Islet precursor cell (in vitro differentiated cells): ENCODE results near the gene OLFM1.
A peak's percentile ranks its signal among the peaks of the same experiment; 100 is the strongest.
"Not testable (repeated sequence)": the region's sequence is repeated elsewhere in the genome, so short reads cannot be mapped to it uniquely, and the experiment has no call there.

Experiments
- DNase-seq: peaks from one replicate; pipeline ENCODE4 v3.0.0-alpha.2; 2018

OLFM1 gene

DNA sequence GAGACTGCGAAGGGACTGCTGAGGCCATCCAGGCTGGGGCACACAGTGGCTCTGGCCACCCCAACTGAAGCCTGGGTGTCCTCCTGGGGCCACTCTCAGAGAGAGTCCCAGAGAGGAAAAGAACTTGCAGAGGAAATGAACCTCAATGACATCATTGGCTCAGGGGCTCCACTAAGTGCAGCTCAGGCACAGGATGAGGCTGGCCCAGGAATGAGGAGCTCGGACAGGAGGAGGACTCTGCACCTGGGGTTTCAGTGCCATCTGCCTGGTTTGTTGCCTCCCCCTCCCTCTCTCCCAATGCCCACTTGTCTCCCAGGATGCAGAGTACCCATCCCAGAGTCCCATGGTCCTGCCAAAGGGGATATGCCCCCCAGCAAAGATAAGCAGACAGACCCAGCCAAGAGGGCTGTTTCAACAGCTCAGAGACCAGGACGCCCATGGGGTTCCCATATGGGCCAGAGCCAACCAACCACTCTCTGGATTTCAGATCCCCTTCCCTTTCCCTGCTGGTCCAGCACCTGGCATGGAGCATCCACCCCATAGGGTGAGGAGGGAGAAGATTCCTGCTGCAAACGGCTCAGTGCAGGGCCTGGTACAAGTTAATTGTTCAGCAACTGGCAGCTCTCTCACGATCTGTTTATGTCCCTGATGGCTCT, 26.9 kb upstream of the OLFM1 start:
- DNase-seq, result peak; percentile 24

DNA sequence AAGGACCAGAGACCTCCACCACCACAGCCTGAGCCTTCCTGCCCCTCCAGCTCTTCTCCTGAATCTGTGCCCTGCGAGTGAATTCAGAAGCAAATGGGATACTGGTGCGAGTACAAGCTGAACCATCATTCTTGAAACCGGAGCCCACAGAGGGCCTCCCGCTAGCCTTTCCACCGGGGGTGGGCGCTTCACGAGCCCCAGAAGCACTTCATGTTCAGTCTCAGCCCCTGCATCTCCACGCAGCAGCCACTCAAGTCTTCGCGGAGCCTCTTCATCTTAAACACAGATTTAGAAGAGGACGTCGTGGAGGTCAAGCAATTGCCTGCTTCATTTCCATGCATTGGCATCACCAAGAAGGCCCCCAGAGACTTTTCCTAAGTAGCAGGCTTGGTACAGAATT, 26.0 kb upstream of the OLFM1 start:
- DNase-seq, result peak; percentile 19

DNA sequence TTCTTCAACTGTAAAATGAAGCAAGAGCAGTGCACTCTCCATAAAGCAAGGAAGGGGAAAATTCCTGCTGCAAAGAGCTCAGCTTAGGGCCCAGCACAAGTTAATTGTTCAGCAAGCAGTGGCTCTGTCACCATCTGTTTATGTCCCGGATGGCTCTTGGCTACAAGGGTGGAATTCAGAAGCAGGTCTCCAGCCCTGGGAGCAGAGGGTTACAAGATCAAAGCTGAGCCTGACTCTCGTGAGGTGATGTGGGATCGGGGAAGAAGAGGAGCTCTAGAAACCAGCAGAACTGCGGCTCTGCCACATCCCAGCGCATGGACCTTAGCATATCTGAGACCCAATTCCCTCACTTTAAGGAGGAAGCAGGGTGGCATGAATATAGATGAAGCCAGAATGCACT, 25.2 kb upstream of the OLFM1 start:
- peak; percentile 18 for DNase-seq

DNA sequence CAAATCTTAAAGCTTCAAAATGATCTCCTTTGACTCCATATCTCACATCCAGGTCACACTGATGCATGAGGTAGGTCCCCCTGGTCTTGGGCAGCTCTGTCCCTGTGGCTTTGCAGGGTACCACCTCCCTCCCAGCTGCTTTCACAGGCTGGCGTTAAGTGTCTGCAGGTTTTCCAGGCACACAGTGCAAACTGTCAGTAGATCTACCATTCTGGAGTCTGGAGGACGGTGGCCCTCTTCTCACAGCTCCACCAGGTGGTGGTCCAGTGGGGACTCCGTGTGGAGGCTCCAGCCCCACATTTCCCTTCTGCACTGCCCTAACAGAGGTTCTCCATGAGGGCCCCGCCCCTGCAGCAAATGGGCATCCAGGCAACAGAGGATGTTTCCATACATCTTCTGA, 24.0 kb upstream of the OLFM1 start:
- peak; percentile 10 for DNase-seq

DNA sequence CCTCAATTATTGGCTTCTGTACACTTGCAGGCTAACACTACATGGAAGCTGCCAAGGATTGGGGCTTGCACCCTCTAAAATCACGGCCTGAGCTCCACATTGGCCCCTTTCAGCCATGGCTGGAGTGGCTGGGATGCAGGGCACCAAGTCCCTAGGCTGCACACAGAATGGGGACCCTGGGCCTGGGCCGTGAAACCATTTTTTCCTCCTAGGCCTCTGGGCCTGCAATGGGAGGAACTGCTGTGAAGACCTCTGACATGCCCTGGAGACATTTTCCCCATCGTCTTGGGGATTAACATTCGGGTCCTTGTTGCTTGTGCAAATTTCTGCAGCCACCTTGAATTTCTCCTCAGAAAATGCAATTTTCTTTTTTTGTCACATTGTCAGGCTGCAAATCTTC, 23.6 kb upstream of the OLFM1 start:
- not testable (repeated sequence) for DNase-seq

DNA sequence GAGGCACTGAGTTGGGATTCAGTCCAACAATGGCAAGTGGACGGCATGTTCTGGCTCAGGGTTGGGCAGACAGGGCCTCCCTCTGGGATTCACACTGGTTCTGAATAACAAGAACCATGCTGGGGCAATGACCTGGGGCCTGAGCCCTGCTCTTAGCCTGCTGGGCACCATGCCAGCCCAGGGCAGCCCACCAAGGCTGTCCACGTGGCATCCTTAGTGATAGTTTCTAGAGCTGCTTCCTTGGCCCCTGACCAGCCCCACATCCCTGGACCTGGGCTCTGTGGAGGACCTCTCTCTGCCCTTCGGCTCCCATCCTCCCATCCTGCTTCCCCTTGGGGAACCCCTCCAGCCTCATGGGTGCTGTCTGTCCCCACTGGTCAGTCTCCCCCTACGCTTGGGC, 22.3 kb upstream of the OLFM1 start:
- peak; percentile 16 for DNase-seq

DNA sequence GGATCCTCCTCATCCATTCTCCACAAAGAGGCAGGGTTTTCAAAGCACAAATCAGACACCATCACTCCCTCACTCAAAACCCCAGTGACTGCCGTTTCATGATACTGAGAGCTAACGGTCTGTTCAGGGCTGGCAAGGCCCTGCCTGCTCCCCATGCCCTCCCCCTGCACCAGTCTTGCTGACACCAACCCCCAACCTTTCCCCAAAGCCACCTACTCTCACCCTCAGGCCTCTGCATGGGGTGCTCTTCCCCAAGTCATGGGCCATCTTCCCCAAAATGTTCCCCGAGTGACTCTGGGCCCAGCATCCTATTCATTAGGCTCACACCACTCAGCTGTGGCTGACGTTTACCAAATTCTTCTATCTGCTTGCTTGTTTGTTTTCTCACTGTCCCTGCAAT, 21.7 kb upstream of the OLFM1 start:
- peak; percentile 14 for DNase-seq

DNA sequence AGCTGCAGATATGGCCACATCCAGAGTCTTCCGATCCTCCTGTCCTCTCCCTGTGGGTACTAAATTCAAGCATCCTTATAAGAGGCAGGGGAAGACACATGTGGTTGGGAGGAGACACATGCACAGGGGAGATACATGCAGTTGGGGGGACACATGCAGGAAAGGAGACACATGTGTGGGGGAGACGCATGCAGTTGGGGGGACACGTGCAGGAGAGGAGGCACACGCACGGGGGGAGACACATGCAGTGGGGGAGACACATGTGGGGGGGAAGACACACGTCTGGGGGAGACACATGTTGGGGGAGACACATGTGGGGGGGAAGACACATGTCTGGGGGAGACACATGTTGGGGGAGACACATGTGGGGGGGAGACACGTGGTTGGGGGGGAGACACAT, 21.2 kb upstream of the OLFM1 start:
- peak; percentile 15 for DNase-seq

DNA sequence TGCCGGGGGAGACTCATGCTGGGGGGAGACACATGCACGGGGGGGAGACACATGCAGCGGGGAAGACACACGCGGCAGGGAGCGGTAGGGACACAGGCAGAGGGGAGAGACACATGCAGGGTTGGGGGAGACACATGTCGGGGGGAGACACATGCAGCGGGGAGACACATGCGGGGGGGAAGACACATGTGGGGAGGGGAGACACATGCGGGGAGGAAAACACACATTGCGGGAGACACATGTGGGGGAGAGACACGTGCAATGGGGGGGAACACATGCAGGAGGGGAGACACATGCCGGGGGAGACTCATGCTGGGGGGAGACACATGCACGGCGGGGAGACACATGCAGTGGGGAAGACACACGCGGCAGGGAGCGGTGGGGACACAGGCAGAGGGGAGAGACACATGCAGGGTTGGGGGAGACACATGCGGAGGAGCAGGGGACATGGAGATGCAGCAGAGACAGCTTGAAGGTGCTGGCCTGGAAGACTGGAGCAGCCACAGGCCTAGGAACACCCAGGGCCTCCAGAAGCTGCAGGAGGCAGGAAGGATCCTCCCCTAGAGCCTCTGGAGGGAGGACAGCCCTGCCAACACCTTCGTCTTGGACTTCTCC, 20.3 kb upstream of the OLFM1 start:
- DNase-seq, result peak; percentile 22

DNA sequence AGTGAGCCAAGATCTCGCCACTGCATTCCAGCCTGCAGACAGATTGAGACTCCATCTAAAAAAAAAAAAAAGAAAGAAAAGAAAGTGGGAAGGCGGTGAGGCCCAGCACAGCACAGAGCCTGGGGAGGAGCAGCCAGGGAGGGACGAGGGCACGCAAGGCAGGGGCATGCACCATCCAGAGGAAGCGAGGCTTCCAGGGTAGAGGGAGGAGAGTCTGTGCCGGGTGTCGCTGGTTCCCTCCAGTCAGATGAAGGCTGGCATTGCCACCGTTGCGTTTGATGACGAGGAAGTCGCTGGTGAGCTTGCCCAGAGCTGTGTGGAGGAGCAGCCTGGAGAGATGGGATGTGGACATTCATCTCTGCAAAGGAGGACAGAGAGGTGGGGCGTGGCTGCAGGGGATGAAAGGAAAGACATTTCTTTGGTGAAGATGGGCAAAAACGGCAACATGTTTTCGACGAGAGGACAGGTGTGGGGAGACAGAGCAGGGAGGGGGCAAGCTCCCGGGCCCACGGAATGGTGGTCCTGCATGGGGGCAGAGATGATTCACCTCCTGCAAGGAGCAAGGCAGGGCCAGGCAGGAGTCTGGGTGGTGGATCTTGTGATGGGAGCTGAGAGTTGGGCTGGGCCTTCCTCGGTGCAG, 18.6 kb upstream of the OLFM1 start:
- peak; percentile 37 for DNase-seq

DNA sequence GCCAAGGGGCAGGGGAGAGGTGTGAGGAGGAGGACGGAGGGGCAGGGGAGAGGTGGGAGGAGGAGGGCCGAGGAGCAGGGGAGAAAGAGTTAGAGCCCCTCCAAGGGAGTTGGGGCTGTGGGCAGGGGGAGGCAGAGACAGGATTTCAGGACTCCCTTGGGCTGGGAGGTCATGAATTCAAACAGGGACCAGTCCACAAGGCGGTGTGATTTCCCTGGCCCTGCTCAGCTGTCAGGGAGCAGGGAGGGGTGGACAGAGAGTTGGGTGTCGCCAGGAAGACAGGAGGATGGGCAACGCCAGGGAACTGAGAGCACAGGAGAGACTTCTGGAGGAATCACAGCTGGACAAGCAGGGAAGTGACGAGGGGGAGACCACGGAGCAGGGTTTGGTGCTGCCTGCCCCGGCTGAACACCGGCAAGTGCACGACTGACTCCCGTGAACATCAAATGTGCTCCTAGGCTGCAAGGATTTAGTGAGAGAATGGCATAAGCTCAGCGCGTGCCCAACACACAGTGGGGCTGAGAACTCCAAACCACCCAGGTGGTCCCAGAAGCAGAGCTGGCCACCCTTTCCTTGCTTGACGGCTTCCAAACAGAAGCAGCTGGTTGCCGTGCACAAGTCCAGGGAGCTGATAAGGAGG, 17.8 kb upstream of the OLFM1 start:
- peak; percentile 37 for DNase-seq

DNA sequence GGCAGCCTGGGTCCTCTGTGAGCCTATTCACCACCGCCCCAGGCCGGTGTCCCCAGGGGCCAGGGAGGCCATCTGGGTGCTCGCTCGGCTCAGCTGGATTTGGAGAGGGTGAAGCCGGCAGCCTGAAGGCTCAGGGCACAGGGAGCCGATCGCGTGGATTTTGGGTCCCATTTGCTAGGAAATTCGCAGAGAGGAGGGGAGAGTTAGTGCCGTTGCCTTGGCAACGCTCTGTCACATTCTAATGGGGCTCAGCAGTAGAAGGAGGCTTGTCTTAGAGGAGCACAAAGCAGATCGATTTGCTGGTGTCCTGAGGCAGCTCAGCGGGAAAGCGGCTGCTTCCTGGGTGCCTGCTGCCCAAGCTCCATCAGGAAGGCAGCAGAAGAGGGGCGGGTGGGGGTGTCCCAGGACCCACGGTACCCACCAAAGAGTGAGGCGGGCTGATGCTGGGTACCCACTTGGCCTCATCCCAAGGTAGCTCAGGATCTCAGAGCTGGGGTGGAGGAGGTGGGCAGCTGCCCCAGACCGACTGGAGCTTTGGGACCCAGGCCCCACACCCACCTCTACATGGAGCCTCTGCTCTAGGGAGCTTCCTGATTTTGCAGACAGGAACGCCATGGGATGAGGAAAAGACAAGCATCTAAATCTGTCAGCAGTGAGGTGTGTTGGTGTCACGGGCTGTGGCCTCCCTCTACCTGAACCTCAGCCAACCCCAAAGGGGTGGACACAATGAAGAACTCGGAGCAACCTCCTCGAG, 17.1 kb upstream of the OLFM1 start:
- peak; percentile 37 for DNase-seq

DNA sequence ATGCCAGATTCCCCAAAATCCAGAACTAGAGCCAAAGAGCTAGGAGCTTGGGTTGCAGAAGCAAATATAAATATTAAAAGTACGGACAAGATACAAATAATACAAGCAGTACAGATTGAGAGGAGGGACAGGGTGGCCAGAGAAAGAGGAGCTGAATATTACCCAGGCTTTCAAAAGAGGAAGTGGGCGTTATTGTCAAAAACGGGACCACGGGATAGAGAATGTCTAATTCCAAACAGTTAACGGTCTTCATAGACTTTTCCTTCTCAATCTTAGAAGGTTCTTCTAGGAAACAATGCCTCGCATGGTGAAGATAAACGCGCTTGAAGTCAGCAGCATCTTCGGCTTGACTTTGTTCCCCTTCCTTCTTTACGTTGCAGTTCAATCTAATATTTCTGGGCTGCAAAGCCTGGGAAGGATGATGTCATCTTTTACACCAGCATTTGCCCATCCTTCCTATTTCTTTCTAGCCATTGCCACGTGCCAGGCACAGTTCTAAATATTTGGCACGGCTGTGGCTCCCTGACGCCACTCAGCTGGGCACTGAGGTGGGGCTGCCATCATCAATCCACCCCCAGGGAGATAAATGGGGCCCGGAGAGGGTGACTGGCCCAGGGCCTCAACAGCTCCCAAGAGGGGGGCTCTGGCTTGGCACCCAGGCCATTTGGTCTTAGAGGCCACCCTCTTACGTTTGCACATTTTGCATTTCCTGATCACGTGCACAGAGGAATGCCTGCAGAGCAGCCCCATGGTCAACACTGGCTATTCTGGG, 16.3 kb upstream of the OLFM1 start:
- peak; percentile 8 for DNase-seq

DNA sequence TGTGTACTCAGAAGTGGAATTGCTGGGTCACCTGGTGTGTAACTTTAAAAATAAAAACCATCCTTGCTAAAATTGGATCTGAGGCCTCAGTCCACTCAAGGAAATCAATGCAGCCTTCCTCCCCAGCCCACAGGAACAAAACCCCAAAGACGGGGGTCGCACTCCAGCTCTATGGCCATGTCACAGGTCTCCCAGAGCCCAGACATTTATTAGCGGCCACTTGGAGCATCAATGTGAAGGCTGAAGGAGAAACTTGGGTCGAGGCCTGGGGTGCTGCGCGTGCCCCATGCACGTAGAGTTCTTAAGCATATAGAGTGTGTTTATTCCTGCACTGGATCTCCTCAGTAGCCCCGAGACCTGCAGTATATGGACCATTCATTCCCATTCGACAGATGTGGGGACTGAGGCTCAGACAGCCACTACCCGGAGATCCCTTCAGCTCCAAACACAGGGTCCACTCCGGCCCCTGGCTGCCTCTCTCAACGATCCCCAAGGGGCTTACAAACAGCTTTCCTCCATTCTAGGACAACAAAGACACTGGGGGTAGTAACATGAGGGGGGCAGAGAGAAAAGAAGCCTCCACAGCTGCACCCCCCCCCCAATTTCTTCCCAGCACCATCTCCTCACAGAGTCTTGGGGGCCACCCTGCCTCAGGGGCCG, 14.3 kb upstream of the OLFM1 start:
- DNase-seq, result peak; percentile 32

DNA sequence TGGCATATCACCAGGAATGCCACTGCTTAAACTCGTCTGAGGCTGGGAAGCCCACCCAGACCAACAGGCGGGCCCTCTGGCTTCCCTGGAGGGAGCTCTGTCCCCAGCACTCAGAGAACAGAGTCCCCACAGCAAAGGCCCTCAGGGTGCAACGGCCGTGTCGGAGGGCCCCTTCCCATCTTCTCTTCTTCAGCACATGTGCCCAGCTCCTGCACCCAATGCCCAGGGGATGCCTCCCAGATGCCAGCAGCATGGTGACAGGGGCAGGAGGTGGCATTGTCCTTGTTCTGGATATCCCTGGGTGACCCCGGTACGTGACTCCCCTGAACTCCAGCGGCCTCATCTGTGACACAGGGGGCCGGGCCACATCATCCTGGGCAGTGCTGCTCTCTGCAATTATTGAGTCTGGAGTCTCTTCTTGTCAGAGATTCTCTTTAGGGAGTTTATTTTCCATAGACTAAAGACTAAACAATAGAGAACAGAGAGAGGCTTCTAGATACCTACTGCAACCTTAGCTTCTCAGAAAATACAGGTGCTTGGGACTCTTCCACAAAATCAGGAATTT, 13.6 kb upstream of the OLFM1 start:
- peak; percentile 28 for DNase-seq

DNA sequence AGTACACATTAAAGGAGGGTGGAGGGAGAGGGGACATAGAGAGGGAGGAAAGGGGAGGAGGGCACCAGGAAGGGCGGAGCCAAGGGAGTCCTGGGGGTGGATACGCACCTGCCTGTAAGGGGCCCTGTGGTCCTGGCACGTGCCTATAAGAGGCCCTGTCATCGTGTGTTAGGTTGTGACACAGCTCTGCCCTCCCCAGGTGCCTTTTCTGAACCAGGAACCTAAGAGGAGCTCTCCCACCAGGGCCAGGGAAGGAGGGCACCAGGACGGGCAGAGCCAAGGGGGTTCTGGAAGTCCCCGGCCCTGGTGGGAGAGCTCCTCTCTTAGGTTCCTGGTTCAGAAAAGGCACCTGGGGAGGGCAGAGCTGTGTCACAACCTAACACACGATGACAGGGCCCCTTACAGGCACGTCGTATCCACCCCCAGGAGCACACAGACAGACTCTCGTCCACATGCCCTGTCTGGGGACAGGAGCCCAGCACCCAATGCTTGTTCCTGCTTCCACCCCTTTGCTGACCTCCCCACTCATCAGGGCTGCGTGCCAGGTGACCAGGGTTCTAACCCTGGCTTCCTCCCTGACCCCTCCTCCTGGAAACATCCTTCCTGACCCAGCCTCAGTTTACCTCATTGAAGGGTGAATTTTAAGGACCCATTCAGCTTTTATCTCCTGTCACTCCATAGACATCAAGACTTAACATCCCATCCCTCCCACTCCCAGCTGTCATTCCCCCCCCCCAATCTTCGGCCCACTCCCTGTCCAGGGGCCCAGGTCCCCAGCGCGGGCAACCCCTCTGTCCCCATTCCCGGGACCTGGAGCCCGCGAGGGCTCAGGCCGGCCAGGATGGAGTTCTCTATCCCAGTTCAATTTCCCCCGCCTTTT, 12.9 kb upstream of the OLFM1 start:
- peak; percentile 37 for DNase-seq

DNA sequence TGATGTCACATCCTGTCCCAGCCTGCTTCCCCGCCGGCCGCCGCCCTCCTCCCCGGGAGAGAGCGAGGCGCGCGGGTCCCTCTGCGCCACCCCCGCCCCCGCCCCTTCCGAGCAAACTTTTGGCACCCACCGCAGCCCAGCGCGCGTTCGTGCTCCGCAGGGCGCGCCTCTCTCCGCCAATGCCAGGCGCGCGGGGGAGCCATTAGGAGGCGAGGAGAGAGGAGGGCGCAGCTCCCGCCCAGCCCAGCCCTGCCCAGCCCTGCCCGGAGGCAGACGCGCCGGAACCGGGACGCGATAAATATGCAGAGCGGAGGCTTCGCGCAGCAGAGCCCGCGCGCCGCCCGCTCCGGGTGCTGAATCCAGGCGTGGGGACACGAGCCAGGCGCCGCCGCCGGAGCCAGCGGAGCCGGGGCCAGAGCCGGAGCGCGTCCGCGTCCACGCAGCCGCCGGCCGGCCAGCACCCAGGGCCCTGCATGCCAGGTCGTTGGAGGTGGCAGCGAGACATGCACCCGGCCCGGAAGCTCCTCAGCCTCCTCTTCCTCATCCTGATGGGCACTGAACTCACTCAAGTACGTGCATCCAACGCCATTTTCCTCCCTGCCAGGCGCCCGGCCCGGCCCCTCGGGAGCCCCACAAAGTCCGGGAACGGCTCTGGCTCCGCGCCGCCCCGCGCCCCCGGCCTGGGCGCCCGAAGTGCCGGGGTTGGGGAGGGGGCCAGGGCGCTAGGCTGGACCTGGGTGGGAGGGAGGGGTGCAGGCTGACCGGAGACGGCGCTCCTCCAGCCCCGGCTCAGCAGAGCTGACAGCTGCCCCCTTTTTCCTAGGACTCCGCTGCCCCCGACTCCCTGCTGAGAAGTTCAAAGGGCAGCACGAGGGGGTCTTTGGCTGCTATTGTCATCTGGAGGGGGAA, 12.0 kb upstream of the OLFM1 start:
- DNase-seq, result peak; percentile 69

DNA sequence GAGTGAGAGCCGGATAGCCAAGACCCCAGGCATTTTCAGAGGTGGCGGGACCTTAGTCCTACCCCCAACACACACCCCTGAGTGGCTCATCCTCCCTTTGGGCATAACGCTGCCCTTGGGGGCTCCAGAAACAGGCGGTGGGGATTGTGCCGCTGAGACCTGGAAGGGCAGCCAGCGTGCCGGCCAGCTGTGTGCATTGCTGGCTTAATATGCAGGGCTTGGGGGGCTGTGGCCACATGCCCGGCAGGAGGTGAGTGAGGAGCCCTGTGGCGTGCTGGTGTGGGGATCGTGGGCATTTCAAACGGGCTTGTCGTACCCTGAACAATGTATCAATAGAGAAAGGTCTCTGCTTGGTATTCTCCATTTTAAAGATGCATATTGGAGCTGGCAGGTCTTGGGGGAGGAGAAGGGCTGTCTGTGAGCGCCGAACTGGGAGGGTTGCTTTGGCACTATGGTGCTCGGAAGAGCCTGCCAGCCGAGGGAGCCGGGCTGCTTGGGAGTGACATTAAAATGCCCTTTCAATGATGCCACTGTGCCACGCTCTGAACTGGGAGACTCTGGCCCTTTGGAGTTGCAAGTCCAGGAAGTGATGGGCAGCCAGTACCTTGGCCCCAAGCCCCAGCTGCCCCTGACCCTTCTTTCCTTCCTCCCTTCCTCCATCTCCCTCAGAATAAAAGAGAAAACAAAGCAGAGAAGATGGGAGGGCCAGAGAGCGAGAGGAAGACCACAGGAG, 11.2 kb upstream of the OLFM1 start:
- peak; percentile 36 for DNase-seq
